GM18858 (cell line): Measurements from ENCODE around the gene CALCOCO2.
A peak's percentile ranks its signal among the peaks of the same experiment; 100 is the strongest.
"Not testable (repeated sequence)": the region's sequence is repeated elsewhere in the genome, so short reads cannot be mapped to it uniquely, and the experiment has no call there.

ENCODE experiments used
- ATAC-seq: cut with Tn5 transposase; IDR thresholded peaks from one replicate; pipeline ENCODE4 v1.9.1; 2021; ENCODE audit not compliant: unreplicated experiment

The CALCOCO2 gene

DNA sequence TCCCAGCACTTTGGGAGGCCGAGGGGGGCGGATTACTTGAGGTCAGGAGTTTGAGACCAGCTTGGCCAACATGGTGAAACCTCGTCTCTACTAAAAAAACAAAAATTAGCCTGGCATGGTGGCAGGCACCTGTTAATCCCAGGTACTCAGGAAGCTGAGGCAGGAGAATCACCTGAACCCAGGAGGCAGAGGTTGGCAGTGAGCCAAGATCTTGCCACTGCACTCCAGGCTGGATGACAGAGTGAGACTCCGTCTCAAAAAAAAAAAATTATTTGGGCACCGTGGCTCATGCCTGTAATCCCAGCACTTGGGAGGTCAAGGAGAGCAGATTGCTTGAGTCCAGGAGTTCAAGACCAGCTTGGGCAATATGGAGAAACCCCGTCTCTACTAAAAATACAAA is 9.9 kb upstream of the CALCOCO2 start:
- ATAC-seq: not testable (repeated sequence)

DNA sequence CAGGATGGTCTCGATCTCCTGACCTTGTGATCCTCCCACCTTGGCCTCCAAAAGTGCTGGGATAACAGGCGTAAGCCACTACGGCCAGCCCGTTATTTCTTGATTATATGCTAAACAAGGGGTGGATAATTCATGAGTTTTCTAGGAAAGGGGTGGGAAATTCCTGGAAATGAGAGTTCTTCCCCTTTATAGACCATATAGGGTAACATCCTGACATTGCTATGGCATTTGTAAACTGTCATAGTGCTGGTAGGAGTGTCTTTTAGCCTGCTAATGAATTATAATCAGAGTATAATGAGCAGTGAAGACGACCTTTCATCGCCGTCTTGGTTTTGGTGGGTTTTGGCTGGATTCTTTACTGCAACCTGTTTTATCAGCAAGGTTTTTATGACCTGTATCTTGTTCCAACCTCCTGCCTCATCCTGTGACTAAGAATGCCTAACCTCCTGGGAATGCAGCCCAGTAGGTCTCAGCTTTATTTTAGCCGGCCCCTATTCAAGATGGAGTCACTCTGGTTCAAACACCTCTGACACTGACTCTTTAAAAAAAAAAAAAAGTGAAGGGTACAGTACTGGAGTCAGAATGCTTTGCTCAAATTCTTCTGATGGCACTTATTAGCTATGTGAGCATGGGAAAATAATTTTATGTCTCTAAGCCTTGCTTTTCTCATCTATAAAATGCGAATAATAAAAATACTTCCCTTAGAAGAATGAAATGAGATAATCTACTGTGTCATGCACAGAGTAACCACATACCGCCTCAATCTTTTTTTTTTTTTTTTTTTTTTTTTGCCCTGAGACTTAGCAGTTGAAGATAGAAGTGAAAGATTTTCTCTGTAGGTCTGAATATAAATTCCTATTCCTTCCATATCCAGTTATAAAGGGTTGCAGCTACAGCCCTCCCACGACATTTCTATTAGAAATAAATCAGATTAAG is 5.1 kb upstream of the CALCOCO2 start:
- no peak for ATAC-seq

GRCh38 chr17:48831549-48831883 is 681 bp downstream of the CALCOCO2 start:
- no peak for ATAC-seq

GRCh38 chr17:48834973-48835372 is 4.1 kb downstream of the CALCOCO2 start:
- no peak for ATAC-seq

DNA sequence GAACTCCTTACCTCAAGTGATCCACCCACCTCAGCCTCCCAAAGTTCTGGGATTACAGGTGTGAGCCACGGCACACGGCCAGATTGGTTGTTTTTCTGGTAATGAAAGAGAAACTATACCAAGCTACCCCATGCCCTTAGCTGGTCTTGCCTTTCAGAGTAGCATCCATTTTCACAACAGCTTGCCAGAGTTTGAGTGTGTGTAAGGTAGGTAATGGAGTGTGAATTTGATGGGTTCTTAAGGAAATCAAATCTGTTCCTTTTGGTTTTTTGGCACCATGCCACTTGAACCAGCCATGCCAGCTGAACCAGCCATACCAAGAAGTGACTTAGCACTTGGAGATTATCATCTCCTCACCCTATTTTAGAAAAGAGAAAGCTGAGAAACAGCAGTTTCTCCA is 5.1 kb downstream of the CALCOCO2 start:
- no peak for ATAC-seq

DNA sequence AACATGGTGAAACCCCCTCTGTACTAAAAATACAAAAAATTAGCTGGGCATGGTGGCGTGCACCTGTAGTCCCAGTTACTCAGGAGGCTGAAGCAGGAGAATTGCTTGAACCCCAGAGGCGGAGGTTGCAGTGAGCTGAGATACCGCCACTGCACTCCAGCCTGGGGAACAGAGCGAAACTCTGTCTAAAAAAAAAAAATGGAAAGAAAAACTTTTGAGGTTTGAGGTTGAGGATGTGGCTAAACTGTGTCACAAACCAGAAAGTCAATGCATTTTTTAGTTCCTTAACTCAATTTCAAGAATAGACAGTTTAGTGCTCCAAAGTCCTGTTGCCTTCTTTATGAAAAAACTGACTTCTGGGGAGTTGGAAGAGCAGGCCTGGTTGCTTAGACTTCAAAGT is 6.6 kb downstream of the CALCOCO2 start:
- not testable (repeated sequence) for ATAC-seq

DNA sequence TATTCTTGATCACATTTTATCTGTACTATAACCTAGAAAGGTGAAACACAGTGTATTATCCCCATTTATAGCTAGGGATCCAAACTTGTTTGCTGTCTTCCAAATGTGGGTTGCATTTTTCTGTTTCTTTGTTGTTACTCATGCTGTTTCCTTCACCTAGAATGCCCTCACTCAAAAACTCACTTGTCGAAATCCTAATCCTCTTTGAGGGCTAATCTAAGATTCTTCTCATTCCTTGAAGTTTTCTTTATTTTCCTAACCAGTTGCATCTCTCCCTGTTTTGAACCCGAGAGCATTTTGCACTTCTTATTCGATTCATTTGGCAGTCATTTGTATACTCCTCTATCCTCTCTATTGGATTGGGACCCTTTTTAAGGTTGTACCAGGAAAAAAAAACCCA is 9.6 kb downstream of the CALCOCO2 start:
- no peak for ATAC-seq

GRCh38 chr17:48841395-48841831 is 10.6 kb downstream of the CALCOCO2 start:
- peak; percentile 88 for ATAC-seq

DNA sequence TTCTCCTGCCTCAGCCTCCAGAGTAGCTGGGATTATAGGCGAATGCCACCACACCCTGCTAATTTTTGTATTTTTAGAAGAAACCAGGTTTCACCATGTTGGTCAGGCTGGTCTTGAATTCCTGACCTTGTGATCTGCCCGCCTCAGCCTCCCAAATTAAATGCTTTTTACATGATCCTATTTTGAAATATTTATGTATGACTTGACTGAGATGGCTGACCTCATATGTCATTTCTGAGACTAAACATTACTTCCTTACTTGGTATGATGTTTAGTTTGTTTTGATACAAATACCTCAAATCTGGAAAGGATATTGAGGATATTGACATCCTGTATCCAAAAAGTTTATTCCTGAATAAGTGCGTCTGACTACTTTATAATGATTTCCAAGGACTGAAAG is 11.9 kb downstream of the CALCOCO2 start:
- no peak for ATAC-seq

DNA sequence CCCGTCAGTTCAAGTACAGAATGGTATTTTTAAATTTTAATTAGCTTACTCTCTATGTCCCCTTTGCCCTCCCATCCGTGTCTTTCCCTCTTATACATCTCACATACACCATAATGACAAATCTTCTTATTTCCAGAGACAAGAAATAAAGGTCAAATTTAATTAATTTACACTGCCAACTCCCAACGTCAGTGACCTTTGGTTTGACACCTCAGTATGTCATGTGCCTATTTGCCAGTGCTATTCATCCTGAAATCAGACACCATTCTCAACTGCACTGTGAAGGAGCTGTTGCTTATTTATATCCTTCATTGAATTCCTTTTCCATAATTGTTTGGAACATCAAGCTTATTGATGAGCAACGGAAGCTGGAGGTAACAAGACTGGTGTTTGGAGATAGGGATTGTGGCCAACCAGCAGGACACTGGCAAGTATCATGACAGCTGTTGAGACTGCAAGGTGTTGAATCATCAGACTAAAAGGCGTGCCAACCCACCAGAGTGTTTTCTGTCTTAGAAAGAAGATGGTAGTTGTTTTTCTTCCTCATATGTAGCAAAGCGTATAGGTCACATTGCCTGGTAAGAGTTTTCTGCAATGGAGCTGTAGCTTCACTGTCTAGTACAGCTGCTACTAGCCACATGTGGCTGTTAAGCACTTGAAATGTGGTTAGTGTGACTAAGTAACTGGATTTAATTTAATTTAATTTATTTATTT is 12.5 kb downstream of the CALCOCO2 start:
- ATAC-seq: no peak

- ATAC-seq: no peak
Observed at GRCh38 chr17:48850792-48851323, 20.0 kb downstream of the CALCOCO2 start.

GRCh38 chr17:48854774-48855476 is 24.1 kb downstream of the CALCOCO2 start:
- no peak for ATAC-seq

- ATAC-seq: no peak
Observed at GRCh38 chr17:48856122-48856821, 25.4 kb downstream of the CALCOCO2 start.

DNA sequence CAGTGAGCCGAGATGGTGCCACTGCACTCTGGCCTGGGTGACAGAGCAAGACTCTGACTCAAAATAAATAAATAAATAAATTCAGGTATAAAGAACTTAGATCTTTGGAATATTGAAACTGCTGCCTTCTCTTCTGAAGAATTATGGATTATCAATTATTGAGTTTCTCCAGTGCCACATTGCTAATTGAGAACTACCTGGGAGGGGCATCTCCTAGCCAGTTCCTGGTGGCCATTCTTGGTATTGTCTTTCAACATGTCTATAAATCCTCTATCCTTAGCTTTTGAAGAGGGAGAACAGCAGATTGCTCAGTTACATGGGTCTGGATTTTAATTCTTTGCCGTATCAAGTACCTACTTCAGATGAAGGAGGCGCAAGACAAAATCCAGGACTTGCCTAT is 29.2 kb downstream of the CALCOCO2 start:
- no peak for ATAC-seq

GRCh38 chr17:48860456-48860855 is 29.6 kb downstream of the CALCOCO2 start:
- no peak for ATAC-seq

- ATAC-seq: no peak
Observed at GRCh38 chr17:48868916-48869500, 38.2 kb downstream of the CALCOCO2 start.

DNA sequence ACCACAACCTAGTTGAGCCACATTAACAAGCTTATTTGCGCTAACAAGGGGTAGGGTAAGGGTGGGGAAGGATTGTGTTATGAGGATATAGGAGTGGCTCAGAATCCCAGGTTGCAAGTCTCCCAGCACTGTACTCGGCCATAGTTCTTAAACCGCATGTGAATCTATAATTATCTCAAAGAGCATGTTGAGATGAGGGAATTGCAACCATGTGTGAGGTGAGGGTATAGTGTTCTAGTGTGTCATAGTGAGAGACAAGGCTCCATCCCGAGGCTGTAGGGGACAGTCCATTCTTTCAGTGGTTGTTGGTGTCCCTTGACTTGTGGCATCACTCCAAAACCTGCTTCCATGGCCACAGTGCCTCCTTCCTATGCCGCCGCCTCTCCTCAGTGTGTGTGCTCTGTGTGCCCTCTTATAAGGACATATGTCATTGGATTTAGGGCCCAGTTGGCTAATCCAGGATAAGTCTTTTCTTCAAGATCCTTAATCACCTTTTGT is 39.0 kb downstream of the CALCOCO2 start:
- ATAC-seq: no peak

DNA sequence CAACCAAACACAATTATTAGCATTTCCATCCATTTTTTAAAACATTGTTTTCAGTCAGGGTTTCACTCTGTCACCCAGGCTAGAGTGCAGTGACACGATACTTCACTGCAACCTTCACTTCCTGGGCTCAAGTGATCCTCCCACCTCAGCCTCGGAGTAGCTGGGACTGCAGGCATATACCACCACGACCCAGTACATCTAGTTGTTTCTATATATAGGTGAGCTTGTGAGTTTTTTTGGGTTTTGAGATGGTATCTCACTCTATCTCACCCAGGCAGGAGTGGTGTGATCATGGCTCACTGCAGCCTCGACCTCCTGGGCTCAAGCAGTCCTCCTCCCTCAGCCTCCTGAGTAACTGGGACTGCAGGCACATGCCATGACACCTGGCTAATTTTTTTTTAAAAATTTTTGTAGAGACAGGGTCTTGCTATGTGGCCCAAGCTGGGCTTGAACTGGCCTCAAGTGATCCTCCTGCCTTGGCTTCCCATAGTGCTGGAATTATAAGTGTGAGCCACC is 40.3 kb downstream of the CALCOCO2 start:
- ATAC-seq: no peak

DNA sequence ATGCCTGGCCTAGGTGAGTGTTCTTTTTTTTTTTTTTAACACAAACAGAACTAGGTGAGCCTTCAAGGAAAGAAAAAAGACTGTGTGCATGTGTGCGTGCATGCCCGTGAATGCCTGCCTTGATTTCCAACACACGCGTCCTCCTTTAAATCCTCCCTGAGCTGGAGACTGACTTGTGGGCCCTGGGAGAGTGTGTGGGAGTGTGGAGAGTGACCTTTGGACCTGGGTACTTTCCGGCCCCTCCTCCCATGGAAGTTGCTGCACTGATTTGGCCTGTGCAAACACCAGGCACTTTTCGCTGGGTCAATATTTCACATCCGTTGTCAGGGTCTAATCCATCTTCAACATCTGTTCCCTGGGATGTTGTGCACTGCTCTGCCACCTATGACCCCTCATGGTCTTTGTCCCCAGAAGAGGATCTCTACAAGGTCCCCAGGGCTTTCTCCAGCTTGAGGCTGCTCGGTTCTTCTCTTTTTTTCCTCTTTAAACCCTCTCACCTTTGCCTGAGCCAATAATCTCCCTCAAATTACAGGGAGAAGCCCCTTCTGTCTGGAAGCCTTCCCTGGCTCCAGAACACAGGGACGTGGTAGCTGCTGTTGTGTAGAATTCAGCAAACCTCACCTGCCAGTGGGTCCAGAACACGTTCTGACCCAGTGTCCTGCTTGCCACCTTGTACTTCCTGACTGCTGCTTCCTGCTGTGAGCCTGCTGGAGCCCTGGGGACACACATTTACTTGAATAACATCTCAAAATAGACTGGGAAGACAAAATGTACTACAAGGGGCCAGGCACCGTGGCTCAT is 40.9 kb downstream of the CALCOCO2 start:
- ATAC-seq: no peak
